Transverse colon (tissue), 4 donors: ENCODE measurements around the gene OLFM2.

ENCODE experiments used
- CTCF ChIP-seq, 5 experiments: fragments of 200-600 bp in 3 of 5; fragments of 450-650 bp in 2 of 5; sonication (generic) in 3 of 5; IDR thresholded peaks; 1 replicate in 2 of 5; 2 replicates in 3 of 5; pipeline ENCODE4 v1.5.1; 2016 to 2017; ENCODE audit warnings: antibody characterized with exemption in 5 of 5, inconsistent platforms in 3 of 5, mild to moderate bottlenecking in 2 of 5, moderate library complexity in 1 of 5
- EP300 ChIP-seq: sonication (generic); formaldehyde crosslinking; IDR thresholded peaks from one replicate; pipeline ENCODE4 v1.6.1; 2017; ENCODE audit warnings: antibody characterized with exemption, low read depth
- POLR2A ChIP-seq: fragments of 450-650 bp; IDR thresholded peaks from one replicate; pipeline ENCODE4 v1.6.1; 2016; ENCODE audit warnings: antibody characterized with exemption, mild to moderate bottlenecking, moderate library complexity
- POLR2AphosphoS5 ChIP-seq, 3 donors: sonication (generic); formaldehyde crosslinking; IDR thresholded peaks; one replicate each; pipeline ENCODE4 v1.6.1; 2016; ENCODE audit warnings: antibody characterized with exemption in 3 of 3

DNA sequence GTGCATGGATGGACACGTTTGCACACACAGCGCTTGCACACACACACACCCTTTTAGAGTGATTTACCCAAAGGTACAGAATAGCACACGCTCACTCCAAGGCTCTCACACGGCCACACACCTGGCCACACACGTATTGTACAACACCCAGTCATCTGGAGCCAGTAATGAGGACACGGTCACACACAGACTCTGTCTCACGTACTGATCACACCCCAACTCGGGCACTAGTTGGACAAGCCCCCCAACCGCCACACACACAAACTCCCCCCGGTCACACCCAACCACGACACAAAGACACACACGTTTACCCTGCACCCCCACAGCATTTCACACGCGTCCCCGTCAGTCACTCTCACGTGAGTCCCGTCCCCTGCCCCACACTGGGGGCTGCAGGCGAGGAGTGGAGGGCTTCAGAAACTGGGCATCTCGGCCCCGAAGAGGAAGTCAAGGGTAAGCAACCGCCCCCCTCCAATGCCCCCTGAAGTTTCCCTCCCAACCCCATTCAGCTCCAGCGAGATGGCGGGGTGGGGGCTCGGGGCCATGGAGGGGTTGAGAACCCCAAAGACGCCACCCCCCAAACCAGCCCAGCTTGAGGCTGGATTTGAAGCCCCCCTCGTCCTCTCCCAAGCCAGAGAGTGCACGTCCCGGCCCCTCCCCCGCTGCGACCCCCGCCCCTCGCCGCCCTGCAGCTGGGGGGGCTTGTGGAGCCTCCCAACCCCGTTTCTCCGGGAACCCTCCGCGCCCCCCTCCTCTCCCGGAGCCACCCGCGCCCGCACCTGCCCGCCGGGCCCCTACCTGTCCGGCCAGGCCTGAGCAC is 599 bp downstream of the OLFM2 start:
- no peak for TF ChIP-seq CTCF (IDR thresholded peaks at IDR 0.05)
- no peak for TF ChIP-seq POLR2A
- no peak for TF ChIP-seq EP300
- no peak for TF ChIP-seq POLR2AphosphoS5 (IDR thresholded peaks at IDR 0.05)
